Amniotic epithelial cell (primary cell): ENCODE data around the gene GCNT2.
"Not testable (repeated sequence)": the region's sequence is repeated elsewhere in the genome, so short reads cannot be mapped to it uniquely, and the experiment has no call there.

Source experiments
- DNase-seq: peaks from one replicate; pipeline ENCODE4 v3.0.0-alpha.2; 2010; ENCODE audit warnings: low read depth

Gene GCNT2

DNA sequence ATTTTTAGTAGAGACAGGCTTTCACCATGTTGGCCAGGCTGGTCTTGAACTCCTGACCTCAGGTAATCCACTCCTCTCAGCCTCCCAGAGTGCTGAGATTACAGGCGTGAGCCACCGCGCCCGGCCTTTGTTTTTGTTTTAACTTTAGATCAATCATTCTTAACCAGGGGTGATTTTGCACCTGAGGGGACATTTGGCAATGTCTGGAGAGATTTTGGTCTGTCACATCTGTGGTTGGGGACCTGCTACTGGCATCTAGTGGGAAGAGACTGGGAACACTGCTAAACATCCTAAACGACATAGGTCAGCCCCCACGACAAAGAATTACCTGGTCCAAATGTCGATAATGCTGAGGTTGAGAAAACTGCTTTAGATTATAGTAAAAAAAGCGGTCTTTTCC lies 91.0 kb downstream of the GCNT2 start:
- DNase-seq: no peak

DNA sequence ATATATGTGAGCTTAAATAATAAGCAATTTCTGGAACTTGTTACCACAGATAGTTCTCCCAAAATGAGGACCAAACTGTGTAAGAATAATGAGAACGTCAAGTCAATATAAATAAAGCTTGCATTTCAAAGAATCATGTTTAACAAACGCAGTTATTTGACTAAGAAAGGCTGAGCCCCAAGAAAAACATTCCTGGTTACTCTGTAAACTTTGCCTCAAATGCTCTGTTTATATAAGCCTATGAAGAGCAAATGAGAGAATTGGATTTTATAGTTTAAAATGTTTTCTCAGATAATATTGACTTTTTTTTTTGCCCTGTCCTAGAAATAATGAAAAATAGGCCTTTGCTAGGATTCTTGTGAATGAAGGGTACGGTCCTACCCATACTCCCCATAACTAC lies 91.9 kb downstream of the GCNT2 start:
- DNase-seq: no peak

DNA sequence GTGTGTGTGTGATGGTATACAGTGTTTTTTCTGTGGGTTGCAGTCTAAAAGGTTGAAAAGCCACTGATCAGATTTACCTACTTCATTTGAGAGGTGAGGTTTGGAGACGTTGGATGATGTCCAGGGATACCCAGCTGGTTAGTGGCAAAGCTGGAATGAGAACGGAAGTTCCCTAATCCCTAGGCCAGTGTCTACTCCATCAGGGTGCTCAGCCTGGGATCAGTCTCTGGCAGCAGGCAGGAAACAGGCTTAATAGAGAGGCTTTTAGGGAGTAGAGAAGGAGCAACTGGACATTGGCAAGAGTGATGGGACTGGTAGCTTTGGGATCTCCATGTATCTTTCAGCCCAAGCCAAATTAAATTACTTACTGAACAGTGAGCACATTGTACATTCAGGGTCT lies 92.6 kb downstream of the GCNT2 start:
- DNase-seq: no peak

DNA sequence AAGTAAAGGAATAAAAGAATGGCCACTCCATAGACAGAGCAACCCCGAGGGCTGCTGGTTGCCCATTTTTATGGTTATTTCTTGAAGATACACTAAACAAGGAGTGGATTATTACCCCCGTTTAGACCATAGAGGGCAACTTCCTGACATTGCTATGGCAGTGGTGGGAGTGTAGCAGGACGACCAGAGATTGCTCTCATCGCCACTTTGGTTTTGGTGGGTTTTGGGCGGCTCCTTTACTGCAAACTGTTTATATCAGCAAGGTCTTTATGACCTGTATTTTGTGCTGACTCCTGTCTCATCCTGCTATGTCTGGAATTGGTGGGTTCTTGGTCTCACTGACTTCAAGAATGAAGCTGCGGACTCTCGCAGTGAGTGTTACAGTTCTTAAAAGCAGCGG lies 94.5 kb downstream of the GCNT2 start:
- DNase-seq: no peak

DNA sequence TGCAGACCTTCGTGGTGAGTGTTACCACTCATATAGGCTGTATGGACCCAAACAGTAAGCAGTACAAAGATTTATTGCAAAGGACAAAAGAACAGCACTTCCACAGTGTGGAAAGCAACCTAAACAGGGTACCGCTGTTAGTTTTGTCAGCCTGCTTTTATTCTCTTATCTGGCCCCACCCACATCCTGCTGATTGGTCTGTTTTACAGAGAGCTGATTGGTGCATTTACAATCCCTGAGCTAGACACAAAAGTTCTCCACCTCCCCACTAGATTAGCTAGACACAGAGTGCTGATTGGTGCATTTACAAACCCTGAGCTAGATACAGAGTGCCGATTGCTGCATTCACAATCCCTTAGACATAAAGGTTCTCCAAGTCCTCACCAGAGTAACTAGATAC lies 95.1 kb downstream of the GCNT2 start:
- not testable (repeated sequence) for DNase-seq

DNA sequence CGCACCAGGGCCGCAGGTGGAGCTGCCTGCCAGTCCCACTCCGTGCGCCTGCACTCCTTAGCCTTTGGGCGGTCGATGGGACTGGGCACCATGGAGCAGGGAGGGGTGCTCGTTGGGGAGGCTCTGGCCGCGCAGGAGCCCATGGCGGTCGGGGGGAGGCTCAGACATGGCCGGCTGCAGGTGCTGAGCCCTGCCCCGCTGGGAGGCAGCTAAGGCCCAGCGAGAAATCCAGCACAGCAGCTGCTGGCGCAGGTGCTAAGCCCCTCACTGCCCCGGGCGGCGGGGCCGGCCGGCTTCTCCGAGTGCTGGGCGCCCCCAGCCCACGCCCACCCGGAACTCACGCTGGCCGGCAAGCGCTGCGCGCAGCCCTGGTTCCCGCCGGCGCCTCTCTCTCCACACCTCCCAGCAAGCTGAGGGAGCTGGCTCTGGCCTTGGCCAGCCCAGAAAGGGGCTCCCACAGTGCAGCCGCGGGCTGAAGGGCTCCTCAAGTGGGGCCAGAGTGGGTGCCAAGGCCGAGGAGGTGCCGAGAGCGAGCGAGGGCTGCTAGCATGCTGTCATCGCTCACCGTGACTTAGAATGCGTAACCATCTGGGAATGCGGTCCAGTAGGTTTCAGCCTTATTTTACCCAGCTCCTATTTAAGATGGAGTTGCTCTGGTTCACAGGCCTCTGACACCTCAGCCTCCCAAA lies 96.0 kb downstream of the GCNT2 start:
- DNase-seq: no peak

DNA sequence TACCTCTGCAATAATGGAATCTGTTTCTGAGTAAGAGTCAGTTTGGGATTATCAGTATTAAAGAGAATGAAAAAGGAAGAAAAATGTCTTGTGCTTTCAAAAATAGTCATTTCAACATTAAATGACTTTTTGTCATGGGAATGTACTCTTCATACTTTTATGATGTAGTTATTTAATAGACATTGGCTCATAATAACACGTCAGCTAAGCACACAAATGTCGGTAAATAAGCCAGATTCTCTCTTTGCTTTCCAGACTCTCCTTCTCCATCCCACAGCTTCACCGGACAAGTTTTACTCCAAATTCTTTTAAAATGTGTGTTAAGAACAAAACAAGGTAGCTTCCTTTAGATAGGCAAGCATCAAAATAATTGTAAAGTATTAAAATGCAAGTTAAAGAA lies 97.3 kb downstream of the GCNT2 start:
- no peak for DNase-seq

DNA sequence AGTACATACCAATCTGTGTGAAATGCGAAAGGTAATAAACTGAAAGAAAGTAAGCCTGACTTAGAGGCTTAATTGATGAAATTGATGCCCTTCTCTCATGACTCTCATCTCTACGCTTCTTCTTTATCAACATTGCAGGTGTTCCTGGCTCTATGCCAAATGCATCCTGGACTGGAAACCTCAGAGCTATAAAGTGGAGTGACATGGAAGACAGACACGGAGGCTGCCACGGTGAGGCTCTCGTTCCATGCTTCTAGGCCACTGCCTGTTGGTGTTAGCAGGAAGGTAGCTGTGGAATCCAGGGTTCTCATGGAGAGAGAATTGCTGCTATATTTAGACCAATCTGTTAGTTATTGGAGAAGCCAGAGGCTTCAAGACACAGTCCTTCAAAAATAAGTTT lies 100.1 kb downstream of the GCNT2 start:
- DNase-seq: no peak

DNA sequence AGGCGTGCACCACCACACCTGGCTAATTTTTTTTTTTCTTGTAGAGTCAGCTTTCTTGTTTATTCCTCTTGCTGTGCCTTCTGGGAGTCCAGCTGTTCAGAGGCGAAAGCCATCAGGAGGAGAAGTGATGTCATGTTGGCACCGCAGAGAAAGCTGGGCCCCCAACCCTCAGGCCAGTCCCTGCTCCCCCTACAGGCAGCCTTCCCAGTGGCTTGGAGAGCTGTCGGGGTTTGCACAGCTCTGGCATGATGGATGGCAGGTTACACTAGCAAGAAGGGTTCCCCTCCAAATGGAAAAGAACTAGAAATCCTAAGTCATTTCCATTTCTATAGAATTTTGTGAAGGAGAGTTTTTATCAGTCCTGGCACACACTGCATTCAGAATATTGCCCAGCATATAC lies 100.7 kb downstream of the GCNT2 start:
- DNase-seq: no peak

DNA sequence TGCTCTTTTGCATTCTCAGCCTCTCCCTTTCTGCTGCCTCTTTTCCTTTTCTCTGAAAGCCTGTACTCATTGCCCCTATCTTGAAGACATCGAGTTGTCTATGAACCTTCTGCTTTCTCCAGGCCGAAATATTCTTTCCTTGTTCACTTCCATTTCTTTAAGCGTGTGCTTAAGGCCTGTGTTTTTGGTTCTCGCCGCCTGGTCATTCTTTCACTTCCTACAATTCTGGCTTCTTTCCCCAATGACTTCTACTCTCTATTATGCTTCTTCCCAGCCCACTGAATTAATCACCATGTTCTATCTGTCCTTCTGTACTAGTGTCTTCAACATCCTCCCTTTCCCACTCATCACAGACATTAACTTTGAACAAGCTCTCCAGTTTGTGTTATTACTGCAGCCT lies 103.7 kb downstream of the GCNT2 start:
- DNase-seq: no peak

DNA sequence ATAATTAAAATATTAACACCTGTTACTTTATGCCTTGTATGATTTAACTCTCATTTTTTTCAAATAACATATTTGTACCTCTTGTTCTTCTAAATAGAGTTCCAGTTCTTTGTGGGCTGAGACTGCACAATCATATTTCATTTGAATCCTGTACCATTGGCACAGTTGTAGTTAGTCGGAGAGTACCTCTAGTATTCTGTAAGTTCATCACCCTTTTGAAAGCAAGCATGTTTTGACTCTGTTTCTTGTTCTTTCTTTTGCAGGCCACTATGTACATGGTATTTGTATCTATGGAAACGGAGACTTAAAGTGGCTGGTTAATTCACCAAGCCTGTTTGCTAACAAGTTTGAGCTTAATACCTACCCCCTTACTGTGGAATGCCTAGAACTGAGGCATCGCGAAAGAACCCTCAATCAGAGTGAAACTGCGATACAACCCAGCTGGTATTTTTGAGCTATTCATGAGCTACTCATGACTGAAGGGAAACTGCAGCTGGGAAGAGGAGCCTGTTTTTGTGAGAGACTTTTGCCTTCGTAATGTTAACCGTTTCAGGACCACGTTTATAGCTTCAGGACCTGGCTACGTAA lies 105.1 kb downstream of the GCNT2 start:
- DNase-seq: peak; percentile 9

DNA sequence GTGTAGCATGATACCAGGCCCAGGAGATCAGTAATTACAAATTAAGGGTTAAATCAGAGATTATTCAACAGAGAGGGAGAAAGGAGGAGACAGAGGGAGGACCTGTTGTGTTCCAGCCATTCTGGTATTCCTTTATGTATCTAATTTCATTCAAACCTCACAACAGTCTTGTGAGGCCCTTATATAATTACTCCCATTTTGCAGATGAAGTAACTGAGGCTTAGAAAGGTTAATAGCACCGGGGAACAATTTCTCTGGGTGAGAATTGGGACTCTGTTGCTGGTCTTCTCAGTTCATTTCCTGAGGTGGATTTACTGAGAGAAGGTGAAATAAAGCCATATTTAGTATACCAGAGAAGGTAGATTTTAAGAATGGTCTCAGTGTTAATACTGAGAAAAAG lies 106.6 kb downstream of the GCNT2 start:
- DNase-seq: no peak

DNA sequence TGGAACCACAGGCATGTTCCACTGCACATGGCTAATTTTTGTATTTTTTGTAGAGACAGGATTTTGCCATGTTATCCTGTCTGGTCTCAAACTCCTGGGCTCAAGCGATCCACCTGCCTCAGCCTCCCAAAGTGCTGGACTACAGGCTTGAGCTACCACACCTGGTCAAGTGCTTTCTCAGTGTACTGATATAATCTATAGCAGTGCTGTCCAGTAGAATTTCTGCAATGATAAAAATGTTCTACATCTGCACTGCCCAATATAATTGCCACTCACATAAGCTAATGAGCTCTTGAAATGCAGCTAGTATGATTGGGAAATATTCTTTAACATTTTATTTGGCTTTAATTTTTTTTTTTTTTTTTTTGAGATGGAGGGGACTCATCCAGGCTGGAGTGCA lies 109.0 kb downstream of the GCNT2 start:
- DNase-seq: no peak

DNA sequence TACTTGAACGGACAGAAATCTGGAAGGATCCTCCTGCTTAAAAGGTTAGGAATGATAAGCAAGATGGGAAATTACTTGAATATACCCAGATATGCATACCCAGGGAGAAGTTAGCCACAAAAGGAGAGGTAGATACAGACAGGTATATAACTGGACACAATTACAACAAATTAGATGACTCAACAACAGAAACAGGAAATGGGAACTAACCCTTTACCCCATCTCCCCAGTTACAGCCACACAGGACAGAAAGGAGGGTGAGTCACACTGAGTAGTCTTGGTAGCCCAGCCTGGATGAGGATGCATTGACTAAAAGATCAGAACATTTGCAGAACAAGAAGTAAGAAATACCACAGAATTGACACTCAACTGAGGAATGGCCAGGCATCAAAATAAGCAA lies 112.1 kb downstream of the GCNT2 start:
- DNase-seq: peak; percentile 41

DNA sequence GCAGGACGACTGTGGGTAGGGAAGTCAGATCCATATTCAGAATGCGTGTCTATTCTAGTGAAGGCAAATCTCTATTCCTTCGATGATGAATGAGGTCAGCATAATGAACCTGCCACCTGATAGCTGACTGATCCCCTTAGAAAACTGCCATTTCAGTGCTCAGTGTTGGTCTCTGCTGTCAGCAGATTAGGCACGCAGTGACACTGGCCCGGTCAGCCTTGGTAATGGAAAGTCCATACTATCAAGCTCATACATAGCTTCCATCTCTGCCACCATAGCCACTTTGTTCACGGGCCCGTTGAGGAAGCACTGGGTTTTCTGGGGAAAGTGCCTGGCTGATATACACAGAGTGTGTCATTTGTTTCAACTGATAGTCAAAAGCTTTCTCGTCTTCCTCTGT lies 119.3 kb downstream of the GCNT2 start:
- no peak for DNase-seq

DNA sequence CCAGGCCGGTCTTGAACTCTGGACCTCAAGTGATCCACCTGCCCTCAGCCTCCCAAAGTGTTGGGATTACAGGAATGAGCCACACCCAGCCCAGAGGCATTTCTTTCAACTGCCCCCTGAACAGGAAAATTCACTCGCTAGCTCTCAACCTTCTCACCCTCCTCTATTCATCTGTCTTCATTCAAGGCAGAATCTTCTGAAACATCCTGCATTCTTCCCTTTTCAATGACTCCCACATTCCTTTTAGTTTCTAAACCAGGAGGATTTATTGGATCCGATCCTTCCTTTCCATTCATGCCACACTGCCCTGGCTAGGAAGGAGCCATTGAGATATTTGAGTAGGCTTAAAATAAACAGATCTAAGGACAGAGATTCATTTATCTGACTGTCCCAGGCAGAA lies 120.4 kb downstream of the GCNT2 start:
- DNase-seq: no peak

DNA sequence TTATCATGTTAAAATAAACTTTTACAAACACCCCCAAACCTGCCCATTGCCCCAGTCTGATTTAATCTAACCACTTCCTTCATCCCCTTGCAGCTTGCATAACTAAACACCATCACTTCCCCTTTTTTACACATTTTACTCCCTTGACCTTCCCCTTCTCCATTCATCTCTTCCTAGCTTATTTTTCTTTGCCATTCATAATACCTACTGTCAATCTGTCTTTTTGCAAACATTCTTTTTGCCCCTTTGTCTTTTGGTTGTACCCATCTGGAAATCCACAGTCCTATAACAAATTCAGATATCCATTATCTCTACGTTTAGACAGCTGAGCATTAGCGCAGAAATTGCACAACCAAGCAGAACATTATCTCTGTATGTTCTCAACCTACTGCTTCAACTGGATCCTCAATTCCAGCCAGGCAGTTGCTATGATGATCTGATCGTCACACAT lies 122.1 kb downstream of the GCNT2 start:
- peak; percentile 18 for DNase-seq

DNA sequence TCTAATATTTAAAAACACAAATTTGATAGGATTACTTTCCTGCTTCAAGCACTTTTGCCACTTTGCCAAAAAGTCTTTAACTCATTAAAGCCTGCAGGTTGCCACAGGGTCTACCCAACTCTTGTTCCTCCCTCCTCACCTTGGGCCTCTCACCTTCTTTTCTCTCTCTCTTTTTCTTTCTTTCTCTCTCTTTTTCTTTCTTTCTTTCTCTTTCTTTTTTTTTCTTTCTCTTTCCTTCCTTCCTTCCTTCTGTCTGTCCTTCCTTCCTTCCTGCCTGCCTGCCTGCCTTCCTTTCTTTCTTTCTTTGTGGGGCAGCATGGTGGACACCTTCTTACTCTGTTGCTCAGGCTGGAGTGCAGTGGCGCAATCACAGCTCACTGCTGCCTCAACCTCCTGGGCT lies 123.1 kb downstream of the GCNT2 start:
- no peak for DNase-seq

DNA sequence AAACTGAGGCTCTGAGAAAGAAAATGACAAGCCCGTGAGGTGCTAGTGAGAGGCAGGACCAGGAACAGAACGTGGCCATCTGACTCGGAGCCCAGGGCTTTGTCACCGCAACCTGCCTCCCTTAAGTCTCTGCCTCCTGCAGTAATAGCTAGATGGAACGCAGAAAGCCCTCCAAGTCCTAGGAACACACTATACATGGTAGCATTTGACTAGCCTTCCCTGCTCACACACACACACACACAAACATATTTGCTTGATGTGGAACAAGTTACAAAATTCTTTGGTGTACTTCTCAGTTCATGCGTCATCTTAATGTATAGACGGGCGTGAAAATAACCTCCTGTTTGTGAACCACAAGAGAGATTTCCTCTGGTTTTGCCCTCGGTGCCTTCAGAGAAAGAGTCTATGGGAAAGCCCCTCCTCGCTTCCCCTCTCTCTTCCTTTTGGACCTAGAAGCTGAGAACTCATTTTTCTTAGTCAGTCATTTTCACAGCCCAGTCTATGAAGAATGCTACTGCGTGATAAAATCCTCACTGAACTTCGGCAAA lies 134.4 kb downstream of the GCNT2 start:
- no peak for DNase-seq

DNA sequence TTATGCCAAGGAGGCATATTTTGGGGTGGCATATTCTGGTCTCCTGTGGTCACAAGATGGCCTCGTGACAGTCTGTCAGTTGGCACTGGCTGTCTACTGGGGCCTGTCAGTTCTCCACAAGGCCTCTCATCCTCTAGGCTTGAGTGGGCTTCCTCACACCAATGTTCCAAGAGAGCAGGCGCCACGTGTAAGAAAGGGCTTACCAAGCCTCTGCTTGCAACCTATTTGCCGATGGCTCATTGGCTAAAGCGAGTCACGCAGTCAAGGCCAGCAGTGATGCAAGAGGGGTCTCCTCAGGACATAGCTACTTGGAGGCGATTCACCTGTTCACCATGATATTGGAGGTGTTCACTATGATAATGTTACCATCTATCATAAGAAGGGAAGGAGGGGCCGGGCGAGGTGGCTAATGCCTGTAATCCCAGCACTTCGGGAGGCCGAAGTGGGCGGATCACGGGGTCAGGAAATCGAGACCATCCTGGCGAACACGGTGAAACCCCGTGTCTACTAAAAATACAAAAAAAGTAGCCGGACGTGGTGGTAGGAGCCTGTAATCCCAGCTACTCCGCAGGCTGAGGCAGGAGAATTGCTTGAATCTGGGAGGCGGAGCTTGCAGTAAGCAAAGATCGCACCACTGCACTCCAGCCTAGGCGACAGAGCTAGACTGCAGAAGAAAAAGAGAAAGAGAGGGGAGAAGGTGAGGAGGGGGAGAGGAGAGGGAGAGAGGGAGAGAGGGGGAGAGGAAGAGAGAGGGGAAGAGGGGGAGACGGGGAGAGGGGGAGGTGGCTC lies 138.0 kb downstream of the GCNT2 start:
- DNase-seq: no peak

DNA sequence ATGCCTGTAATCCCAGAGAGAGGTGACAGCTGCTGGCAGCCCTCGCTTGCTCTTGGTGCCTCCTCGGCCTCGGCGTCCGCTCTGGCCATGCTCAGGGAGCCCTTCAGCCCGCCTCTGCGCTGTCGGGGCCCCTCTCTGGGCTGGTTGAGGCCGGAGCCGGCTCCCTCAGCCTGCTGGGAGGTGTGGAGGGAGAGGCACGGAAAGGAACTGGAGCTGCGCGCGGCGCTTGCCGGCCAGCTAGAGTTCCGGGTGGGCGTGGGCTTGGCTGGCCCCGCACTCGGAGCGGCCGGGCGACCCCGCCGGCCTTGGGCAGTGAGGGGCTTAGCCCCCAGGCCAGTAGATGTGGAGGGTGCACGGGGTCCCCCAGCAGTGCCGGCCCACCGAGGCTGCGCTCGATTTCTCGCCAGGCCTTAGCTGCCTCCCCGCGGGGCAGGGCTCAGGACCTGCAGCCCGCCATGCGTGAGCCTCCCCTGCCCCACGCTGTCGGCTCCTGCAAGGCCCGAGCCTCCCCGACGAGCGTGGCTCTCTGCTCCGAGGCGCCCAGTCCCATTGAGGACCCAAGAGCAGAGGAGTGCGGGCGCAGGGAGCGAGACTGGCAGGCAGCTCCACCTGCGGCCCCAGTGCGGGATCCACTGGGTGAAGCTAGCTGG lies 138.7 kb downstream of the GCNT2 start:
- DNase-seq: no peak

DNA sequence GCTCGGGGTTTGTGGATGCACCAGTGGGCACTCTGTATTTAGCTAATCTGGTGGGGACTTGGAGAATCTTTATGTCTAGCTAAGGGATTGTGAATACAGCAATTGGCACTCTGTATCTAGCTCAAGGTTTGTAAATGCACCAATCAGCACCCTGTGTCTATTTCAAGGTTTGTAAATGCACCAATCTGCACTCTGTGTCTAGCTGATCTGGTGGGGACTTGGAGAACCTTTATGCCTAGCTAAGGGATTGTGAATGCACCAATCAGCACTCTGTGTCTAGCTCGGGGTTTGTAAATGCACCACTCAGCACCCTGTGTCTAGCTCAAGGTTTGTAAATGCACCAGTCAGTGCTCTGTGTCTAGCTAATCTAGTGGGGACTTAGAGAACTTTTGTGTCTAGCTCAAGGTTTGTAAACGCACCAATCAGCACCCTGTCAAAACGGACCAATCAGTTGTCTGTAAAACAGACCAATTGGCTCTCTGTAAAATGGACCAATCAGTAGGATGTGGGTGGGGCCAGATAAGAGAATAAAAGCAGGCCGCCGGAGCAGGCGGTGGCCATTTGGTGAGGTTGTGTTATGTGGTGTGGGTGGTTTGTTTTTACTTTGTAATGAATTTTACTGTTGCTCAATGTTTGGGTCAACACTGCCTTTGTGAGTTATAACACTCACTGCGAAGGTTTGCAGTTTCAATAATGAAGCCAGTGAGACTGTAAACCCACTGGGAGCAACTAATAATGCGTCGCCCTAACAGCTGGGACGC lies 139.5 kb downstream of the GCNT2 start:
- DNase-seq: not testable (repeated sequence)
